HG03575 (cell line): Measurements from ENCODE around the gene DNAH11.
A peak's percentile ranks its signal among the peaks of the same experiment; 100 is the strongest.

Experiments
- ATAC-seq: cut with Tn5 transposase; IDR thresholded peaks from one replicate; pipeline ENCODE4 v1.9.1; 2021; ENCODE audit not compliant: unreplicated experiment, insufficient number of reproducible peaks, low FRiP score; ENCODE audit errors: extremely low read depth

DNAH11 gene

GRCh38 chr7:21939136-21939857 is 396.5 kb downstream of the DNAH11 start:
- ATAC-seq: peak; percentile 65

DNA sequence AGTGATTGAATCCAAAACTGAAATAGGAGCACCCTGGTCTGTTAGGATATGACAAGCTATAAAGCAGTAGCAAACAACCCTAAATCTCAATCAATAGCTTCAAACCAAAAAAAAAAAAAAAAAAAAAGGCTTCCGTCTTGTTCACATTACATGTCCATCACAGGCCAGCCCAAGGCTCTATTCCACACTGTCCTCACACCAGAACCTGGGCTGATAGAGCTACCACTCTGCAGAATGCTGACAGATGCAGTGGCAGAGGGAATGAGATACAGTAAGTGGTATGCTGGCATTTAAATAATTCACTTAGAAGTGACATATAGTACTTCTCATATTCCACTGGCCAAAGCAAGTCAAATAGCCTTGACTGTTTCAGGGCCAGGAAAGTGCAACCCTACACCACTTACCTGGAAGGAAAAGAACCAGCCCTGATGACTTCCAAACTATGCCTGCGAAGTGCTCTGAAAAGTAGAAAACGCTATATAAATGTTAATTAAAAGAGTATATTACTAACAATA is 397.1 kb downstream of the DNAH11 start:
- ATAC-seq: no peak

- no peak for ATAC-seq
Observed at GRCh38 chr7:21941611-21942141, 398.8 kb downstream of the DNAH11 start.

GRCh38 chr7:21942955-21943354 is 400.1 kb downstream of the DNAH11 start:
- no peak for ATAC-seq

DNA sequence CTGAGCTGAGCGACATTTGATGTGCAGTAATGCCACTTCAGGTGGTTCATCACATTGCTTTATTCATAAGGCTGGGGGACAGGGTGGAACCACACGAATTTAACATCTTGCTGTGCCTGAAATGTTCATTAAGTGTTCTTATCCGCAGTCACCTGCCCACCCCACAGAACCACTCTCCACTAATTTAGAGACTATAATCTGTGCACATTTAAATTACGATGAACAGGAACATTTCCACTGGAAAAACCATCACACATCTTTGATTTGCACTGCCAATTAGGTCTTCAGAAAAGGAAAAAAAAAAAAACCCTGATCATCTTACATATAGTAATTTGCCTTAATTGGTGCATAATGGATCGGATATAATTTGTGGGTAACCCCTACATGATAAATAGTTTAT is 400.6 kb downstream of the DNAH11 start:
- no peak for ATAC-seq

- ATAC-seq: no peak
Observed at GRCh38 chr7:21944616-21945453, 402.0 kb downstream of the DNAH11 start.

DNA sequence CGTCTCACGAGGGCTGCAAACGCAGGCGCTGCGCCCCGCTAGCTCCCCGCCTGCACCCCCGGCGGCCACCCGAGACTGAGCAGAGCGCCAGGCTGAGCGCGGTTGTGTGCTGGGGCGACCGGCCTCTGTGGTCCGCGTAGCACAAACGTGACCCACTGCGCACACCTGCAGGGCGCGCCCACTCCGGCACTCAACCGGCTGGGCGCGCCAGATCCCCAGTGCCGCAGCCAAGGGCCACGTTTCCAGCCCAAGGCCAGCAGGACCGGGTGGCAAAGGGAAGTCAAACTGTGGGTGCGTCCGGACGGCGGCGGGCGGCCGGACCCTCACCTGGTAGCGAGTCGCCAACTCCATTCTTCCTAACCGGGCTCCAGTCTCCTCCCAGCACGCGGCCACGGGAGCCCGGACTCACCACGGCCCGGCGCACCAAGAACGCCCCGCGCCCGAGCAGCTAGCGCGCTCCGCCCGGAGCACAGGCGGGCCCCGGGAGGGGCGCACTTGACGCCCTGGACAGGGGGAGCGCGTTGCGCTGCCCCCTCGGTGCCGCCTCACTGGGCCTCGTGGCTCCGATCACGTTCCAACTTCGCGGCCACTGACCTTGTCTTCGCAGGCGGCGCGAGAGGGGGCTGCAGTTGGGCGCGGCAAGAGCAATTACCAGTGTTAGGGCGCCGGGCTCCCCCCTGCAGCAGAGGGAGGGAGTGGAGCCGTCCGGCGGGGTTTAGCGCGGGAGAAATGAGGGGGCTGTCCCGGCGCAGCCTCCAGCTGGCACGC is 402.8 kb downstream of the DNAH11 start, which contains the start of gene CDCA7L:
CDCA7L (minus strand) TSS at position 446 of the 768 bp plus-strand sequence; CDS start at position 351, 95 bp downstream.
- peak; percentile 43 for ATAC-seq

DNA sequence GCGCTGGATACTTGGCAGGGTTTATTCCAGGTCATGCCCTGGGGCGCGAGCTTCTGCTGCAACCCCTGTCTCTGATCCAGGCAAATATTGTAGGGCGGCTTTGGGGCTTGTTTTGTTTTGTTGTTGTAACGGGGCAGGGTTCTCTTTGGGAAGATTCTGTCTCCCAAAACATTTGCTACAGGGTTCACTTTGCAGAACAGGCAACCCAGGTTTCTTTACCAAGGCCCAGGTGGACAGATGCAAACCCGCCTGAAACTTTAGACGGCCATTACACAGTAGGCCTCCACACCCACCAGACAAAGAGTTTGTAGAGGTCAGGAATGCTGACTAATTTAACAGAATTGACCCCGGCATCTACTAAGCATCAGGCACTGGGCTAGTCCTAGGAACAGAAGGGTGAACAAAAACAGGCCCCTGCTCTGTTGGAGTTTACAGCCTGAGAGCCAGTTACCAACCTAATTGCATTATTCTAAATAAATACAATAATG is 403.4 kb downstream of the DNAH11 start:
- no peak for ATAC-seq

DNA sequence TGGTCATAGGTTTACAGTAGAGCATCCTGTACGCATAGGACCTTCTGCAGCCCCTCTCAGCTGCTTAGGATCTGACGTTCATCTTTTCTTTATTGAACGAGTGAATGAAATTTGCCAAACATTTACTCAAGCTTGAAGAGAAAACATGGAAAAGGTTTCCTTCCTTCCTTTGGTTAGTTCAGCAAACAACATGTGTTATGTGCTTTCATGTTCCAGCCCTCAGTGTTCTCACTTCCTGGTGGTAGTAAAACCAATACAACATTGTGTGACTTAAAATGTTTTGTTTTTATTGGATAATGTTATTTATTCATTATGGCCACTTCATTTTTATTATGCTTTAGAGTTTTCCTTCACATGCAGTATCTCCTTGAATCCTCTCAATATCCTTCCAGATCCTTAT is 404.2 kb downstream of the DNAH11 start:
- ATAC-seq: no peak

DNA sequence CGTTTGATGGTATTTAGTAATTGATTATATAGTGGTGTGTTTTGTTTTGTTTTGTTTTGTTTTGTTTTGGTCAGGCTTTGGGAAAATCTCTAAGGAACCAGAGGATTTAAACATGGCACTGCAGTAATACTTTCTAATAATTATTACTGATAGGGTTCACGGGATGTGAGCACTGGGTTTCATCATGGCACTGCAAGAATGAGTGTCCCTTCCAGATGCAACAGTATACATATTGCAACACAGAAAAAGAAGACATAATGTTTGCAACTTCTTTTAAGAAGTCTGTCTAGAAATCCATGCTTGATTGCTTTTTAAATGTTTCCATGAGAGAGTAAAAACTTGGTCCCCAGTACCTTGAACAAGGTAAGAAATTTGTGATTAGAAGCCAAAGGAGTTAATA is 405.1 kb downstream of the DNAH11 start:
- ATAC-seq: no peak

DNA sequence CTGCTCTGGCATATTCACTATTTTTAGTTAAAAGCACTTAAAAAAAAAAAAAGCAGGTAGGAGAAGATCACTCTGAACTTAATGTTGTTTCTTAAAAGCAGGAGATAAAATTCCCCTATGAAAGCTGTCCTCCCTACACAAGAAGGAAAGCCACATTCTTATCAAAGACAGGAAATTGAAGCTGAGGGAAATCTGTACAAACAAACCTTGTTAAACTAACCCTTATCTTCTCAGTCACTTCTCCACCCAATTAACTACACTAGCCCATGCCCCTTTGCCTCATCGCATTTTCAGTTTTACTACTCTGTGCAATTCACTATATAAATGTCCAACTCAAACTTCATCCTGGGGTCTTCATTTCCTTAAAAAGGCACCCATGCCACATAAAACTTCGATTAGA is 405.5 kb downstream of the DNAH11 start:
- no peak for ATAC-seq

GRCh38 chr7:21948887-21949540 is 406.2 kb downstream of the DNAH11 start:
- ATAC-seq: no peak
